Mesothelial cell of epicardium (in vitro differentiated cells): ENCODE results near the gene ZNF324. TPM values are rescaled to one million over a fixed set of nuclear protein-coding genes. Genes with fewer than 3 reads are reported as not detected.

ENCODE experiments used
- DNase-seq, 2 experiments: peaks; one replicate each; pipeline ENCODE4 v3.0.0; 2021; ENCODE audit warnings: low spot score in 2 of 2; ENCODE audit not compliant: unreplicated experiment in 2 of 2
- H3K27ac Mint-ChIP-seq: 2 replicates; pipeline ENCODE4 v1.8.0; 2021; ENCODE audit warnings: mixed read lengths
- H3K27me3 Mint-ChIP-seq: 2 replicates; pipeline ENCODE4 v1.8.0; 2021; ENCODE audit warnings: low read depth, mixed read lengths
- H3K36me3 Mint-ChIP-seq: 2 replicates; pipeline ENCODE4 v1.8.0; 2021; ENCODE audit warnings: mixed read lengths
- H3K4me1 Mint-ChIP-seq: 2 replicates; pipeline ENCODE4 v1.8.0; 2021; ENCODE audit warnings: mixed read lengths
- H3K4me3 Mint-ChIP-seq: 2 replicates; pipeline ENCODE4 v1.8.0; 2021; ENCODE audit warnings: mild to moderate bottlenecking, moderate library complexity, mixed read lengths
- H3K9me3 Mint-ChIP-seq: 2 replicates; pipeline ENCODE4 v1.8.0; 2021; ENCODE audit warnings: mixed read lengths
- total RNA-seq: library from RNA; stranded (reverse); gene quantifications from 3 replicates; pipeline ENCODE4 v1.2.1, GENCODE V29; 2021
- TF ChIP-seq, protein P1 (sequence below): fragments of 200-600 bp; sonication (generic); IDR thresholded peaks from one replicate; pipeline ENCODE4 v1.5.0; 2021; ENCODE audit warnings: antibody characterized with exemption; ENCODE audit not compliant: unreplicated experiment

The ZNF324 gene
- total RNA-seq, 1 donor from 2014 or later = 13.4 TPM

GRCh38 chr19:58510084-58510862, 43.4 kb downstream of the ZNF324 start:
- no peak overlapping the region for H3K27ac Mint-ChIP-seq
- no peak overlapping the region for H3K4me3 Mint-ChIP-seq
- H3K9me3 Mint-ChIP-seq = peaks cover 9% of the 10 kb centered on the region

DNA sequence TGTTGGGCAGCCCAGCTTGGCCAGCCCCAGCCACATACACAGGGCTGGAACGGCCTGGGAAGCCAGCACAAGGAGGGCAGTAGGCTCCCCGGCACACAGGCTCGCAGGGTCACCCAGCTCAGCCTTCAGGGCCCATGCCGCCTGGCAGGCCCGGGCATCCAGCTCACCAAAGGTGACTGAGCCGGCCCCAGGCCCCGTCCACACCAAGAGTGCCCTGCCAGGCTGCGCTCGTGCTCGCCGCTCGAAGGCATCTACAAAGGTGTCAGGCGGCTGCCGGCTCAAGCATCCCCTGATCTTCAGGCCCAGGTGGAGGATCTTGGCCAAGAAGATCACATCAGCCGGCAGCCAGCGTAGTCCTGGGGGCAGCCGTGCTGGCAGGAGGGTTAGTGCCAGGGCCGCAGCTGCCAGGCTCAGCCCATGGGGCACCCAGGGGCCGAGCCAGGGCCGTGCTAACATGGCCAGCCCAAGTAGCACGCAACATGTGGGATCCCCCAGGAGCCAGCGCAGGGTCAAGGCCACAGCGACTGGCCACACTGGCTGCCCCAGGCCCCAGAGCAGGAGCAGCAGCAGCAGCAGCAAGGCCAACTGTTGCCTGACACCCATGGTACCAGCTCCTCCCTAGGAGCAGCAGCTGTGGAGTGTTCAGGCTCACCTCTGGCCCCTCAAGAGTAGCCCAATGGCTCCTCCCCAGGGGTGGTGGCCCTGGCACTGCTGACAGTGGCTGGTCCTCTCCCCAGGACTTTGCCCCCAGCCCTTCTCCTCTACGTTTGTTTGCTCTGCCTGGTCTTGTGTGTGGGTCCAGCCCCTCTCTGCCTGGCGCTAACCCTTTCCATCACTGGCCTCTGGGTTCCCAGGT, 44.7 kb downstream of the ZNF324 start, which contains the start of gene SLC27A5:
TSS of gene SLC27A5 (minus strand) at position 640 of the 856 bp plus-strand sequence. CDS start at position 603, 37 bp downstream.
- Mint-ChIP-seq H3K4me3 (no peak within 1 kb of the TSS), H3K27me3 (no peaks in the 10 kb centered on the region), H3K27ac (no peak within 1 kb of the TSS), H3K36me3 (peaks cover 7% of the 10 kb centered on the region), H3K4me1 (peaks cover 18% of the 10 kb centered on the region), H3K9me3 (peaks cover 9% of the 10 kb centered on the region)
- DNase-seq = no peak
- TF ChIP-seq, protein P1, sequence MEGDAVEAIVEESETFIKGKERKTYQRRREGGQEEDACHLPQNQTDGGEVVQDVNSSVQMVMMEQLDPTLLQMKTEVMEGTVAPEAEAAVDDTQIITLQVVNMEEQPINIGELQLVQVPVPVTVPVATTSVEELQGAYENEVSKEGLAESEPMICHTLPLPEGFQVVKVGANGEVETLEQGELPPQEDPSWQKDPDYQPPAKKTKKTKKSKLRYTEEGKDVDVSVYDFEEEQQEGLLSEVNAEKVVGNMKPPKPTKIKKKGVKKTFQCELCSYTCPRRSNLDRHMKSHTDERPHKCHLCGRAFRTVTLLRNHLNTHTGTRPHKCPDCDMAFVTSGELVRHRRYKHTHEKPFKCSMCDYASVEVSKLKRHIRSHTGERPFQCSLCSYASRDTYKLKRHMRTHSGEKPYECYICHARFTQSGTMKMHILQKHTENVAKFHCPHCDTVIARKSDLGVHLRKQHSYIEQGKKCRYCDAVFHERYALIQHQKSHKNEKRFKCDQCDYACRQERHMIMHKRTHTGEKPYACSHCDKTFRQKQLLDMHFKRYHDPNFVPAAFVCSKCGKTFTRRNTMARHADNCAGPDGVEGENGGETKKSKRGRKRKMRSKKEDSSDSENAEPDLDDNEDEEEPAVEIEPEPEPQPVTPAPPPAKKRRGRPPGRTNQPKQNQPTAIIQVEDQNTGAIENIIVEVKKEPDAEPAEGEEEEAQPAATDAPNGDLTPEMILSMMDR = no peak

More at GRCh38 chr19:58510084-58510862, 43.4 kb downstream of the ZNF324 start:
- peaks cover 7% of the 10 kb centered on the region for H3K36me3 Mint-ChIP-seq
- H3K4me1 Mint-ChIP-seq = peaks cover 9% of the 10 kb centered on the region
- no peaks in the 10 kb centered on the region for H3K27me3 Mint-ChIP-seq
- TF ChIP-seq, protein P1 = no peak
- no peak for DNase-seq

DNA sequence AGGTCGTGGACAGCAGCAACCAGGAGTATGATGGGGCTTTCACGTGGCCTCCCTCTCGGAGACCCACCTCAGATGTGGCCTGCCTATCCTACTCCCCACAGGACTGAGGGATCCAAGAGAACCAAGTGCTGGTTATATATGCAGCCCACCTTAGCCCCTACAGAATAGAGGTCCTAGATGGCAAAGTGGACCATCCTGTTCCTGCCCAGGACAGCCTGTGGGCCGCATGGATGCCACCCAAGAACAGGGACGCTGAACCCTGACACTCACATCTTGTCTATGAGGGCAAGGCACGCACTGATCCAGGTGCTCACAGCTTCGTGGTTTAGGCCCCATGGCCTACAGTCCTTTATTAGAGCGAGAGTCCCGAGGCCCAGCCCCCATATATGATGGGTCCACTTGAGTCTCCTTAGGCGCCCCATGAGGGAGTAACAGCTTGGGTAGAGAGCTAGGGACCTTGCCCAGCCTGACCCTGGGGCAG, 46.4 kb downstream of the ZNF324 start:
- Mint-ChIP-seq H3K27me3 (no peaks in the 10 kb centered on the region), H3K36me3 (no peaks in the 10 kb centered on the region), H3K4me3 (no peak overlapping the region), H3K27ac (no peak overlapping the region), H3K9me3 (no peaks in the 10 kb centered on the region), H3K4me1 (peaks cover 23% of the 10 kb centered on the region)
- DNase-seq = no peak
- TF ChIP-seq, protein P1 = no peak

GRCh38 chr19:58513694-58514563, 47.0 kb downstream of the ZNF324 start:
- H3K36me3 Mint-ChIP-seq = no peaks in the 10 kb centered on the region
- H3K27me3 Mint-ChIP-seq = no peaks in the 10 kb centered on the region
- H3K4me3 Mint-ChIP-seq = peak overlapping the region; percentile 71
- peak; percentile 90 to 96 for DNase-seq
- H3K27ac Mint-ChIP-seq = peak overlapping the region; percentile 76
- H3K9me3 Mint-ChIP-seq = no peaks in the 10 kb centered on the region
- TF ChIP-seq, protein P1 = peak; percentile 95
- H3K4me1 Mint-ChIP-seq = peaks cover 30% of the 10 kb centered on the region

DNA sequence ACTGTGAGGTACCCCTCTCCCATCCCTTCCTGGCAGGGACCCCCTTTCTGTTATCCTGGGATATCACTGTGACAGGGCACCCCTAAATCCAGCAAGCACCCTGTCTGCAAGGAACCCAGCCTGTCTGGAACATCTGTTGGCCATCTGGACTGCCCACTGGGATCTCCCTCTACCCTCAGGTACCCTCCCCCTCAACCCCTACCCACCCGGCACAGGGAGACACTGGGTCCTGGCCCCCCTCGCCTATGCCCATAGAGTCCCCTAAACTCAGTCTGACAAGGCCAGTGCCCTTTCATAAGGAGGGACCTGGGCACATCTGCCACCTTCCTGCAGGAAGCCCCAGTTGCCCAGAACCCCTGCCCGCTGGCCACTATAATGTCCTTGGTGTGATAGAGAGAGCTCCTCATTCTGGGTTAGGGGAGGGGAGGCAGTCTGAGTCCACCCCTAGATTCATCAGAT, 47.7 kb downstream of the ZNF324 start:
- no peak for DNase-seq
- peaks cover 32% of the 10 kb centered on the region for H3K4me1 Mint-ChIP-seq
- peak overlapping the region; percentile 71 for H3K4me3 Mint-ChIP-seq
- H3K27ac Mint-ChIP-seq = peak overlapping the region; percentile 67
- no peaks in the 10 kb centered on the region for H3K9me3 Mint-ChIP-seq
- H3K27me3 Mint-ChIP-seq = no peaks in the 10 kb centered on the region
- TF ChIP-seq, protein P1 = no peak
- H3K36me3 Mint-ChIP-seq = no peaks in the 10 kb centered on the region
